Nephron (organoid): ENCODE results near the gene MAP4K1.

ENCODE experiments used
- H3K27ac Mint-ChIP-seq, 3 experiments: 2 replicates each; pipeline ENCODE4 v1.8.0; 2020; ENCODE audit warnings: mixed read lengths in 3 of 3, mild to moderate bottlenecking in 2 of 3, moderate library complexity in 1 of 3
- H3K27me3 Mint-ChIP-seq: 2 replicates; pipeline ENCODE4 v1.8.0; 2021; ENCODE audit warnings: low read depth, mild to moderate bottlenecking, moderate library complexity, mixed read lengths
- H3K36me3 Mint-ChIP-seq: 2 replicates; pipeline ENCODE4 v1.8.0; 2020; ENCODE audit warnings: low read depth, mixed read lengths
- H3K4me1 Mint-ChIP-seq: 2 replicates; pipeline ENCODE4 v1.8.0; 2020; ENCODE audit warnings: mixed read lengths
- H3K4me3 Mint-ChIP-seq, 3 experiments: 2 replicates each; pipeline ENCODE4 v1.8.0; 2020; ENCODE audit warnings: mild to moderate bottlenecking in 3 of 3, mixed read lengths in 3 of 3, moderate library complexity in 2 of 3
- H3K9me3 Mint-ChIP-seq: 2 replicates; pipeline ENCODE4 v1.8.0; 2020; ENCODE audit warnings: mixed read lengths
- TF ChIP-seq, protein P1 (sequence below), 3 experiments: fragments of 200-600 bp; sonication (generic); IDR thresholded peaks; one replicate each; pipeline ENCODE4 v1.5.0; 2021; ENCODE audit warnings: antibody characterized with exemption in 3 of 3; ENCODE audit not compliant: unreplicated experiment in 3 of 3

Gene MAP4K1

DNA sequence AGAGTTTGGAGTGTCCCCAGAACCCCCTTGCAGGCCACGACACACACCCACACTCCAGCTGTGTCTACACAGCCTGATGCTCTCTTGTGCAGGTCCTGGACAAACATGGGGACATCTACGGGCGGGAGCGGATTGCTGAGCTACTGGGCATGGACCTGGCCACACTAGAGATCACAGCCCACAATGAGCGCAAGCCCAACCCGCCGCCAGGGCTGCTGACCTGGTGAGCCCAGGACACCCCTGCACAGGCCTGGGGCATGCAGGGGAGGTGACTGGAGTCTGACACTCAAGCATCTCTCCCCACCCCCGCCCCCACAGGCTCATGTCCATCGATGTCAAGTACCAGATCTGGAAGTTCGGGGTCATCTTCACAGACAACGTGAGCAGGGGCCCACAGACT is 39.9 kb downstream of the MAP4K1 start:
- H3K27me3 Mint-ChIP-seq = no peaks in the 10 kb centered on the region
- H3K36me3 Mint-ChIP-seq = no peaks in the 10 kb centered on the region
- TF ChIP-seq, protein P1, sequence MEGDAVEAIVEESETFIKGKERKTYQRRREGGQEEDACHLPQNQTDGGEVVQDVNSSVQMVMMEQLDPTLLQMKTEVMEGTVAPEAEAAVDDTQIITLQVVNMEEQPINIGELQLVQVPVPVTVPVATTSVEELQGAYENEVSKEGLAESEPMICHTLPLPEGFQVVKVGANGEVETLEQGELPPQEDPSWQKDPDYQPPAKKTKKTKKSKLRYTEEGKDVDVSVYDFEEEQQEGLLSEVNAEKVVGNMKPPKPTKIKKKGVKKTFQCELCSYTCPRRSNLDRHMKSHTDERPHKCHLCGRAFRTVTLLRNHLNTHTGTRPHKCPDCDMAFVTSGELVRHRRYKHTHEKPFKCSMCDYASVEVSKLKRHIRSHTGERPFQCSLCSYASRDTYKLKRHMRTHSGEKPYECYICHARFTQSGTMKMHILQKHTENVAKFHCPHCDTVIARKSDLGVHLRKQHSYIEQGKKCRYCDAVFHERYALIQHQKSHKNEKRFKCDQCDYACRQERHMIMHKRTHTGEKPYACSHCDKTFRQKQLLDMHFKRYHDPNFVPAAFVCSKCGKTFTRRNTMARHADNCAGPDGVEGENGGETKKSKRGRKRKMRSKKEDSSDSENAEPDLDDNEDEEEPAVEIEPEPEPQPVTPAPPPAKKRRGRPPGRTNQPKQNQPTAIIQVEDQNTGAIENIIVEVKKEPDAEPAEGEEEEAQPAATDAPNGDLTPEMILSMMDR (IDR thresholded peaks at IDR 0.05; ENCODE audit: unreplicated experiment in 3 of 3) = no peak
- H3K9me3 Mint-ChIP-seq = no peaks in the 10 kb centered on the region
- H3K27ac Mint-ChIP-seq = no peak overlapping the region
- H3K4me1 Mint-ChIP-seq = no peaks in the 10 kb centered on the region
- no peak overlapping the region for H3K4me3 Mint-ChIP-seq

DNA sequence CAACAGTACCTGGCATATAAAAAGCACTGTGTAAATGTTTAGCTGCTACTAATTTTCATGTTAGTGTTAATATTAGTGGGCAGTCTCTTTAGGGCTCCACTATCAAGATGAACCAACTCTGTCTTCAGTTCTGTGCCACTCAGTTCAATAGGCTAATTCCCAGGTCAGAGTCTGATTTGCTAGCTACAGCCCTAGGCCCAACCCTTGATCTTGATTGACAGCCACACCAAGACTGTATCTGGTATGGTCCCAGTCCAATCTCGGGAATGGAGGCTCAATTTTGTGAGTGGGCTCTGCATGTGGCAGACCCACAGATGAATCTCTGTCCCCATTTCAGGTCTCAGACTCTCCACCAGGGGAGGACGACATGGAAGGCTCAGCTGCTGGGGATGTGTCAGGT is 46.1 kb downstream of the MAP4K1 start:
- Mint-ChIP-seq H3K9me3 (no peaks in the 10 kb centered on the region), H3K4me3 (no peak overlapping the region), H3K4me1 (no peaks in the 10 kb centered on the region), H3K27me3 (no peaks in the 10 kb centered on the region), H3K27ac (no peak overlapping the region), H3K36me3 (no peaks in the 10 kb centered on the region)
- TF ChIP-seq, protein P1 (IDR thresholded peaks at IDR 0.05; ENCODE audit: unreplicated experiment in 3 of 3) = no peak

DNA sequence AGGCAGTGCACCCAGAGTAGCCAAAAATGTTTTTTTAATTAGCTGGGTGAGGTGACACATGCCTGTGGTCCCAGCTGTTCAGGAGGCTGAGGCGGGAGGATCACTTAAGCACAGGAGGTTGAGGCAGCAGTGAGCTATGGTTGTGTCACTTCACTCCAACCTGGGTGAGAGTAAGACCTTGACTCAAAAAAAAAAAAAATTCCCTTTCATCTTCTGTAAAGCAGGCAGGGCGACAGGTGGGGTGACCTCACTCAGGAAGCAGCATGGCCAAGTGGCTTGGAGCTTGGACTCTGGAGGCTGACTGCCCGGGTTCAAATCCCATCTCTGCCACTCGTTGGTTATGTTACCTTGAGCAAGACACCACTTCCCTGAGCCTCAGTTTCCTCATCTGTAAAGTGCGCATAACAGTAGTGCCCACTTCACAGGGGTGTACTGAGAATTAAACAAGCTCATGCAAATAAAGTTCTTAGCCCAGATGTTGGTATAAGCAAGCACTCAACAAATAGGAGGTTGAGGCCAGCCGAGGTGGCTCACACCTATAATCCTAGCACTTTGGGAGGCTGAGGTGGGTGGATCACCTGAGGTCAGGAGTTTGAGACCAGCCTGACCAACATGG is 48.3 kb downstream of the MAP4K1 start:
- H3K27me3 Mint-ChIP-seq = no peaks in the 10 kb centered on the region
- TF ChIP-seq, protein P1 (IDR thresholded peaks at IDR 0.05; ENCODE audit: unreplicated experiment in 3 of 3) = no peak
- no peak overlapping the region for H3K27ac Mint-ChIP-seq
- H3K4me1 Mint-ChIP-seq = no peaks in the 10 kb centered on the region
- H3K36me3 Mint-ChIP-seq = no peaks in the 10 kb centered on the region
- no peak overlapping the region for H3K4me3 Mint-ChIP-seq
- no peaks in the 10 kb centered on the region for H3K9me3 Mint-ChIP-seq

DNA sequence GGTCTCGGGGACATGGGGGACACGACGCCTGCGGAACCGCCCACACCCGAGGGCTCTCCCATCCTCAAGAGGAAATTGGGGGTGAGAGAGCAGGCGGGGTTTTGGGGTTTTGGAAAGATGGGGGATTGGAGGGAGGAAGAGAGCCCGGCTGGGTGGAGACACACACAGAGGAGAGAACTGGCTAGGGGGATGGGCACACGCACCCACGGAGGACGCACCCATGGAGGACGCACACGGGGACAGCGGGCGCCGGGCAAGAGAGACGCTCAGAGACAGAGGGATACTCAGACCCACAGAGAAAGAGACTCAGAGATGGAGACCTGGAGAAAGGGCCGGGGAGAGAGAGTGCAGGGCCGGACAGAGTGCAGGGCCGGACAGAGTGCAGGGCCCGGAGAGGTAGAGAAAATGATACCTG is 52.1 kb downstream of the MAP4K1 start:
- Mint-ChIP-seq H3K27me3 (no peaks in the 10 kb centered on the region), H3K27ac (no peak overlapping the region), H3K36me3 (no peaks in the 10 kb centered on the region), H3K9me3 (no peaks in the 10 kb centered on the region), H3K4me1 (no peaks in the 10 kb centered on the region), H3K4me3 (no peak overlapping the region)
- TF ChIP-seq, protein P1 (IDR thresholded peaks at IDR 0.05; ENCODE audit: unreplicated experiment in 3 of 3) = no peak

DNA sequence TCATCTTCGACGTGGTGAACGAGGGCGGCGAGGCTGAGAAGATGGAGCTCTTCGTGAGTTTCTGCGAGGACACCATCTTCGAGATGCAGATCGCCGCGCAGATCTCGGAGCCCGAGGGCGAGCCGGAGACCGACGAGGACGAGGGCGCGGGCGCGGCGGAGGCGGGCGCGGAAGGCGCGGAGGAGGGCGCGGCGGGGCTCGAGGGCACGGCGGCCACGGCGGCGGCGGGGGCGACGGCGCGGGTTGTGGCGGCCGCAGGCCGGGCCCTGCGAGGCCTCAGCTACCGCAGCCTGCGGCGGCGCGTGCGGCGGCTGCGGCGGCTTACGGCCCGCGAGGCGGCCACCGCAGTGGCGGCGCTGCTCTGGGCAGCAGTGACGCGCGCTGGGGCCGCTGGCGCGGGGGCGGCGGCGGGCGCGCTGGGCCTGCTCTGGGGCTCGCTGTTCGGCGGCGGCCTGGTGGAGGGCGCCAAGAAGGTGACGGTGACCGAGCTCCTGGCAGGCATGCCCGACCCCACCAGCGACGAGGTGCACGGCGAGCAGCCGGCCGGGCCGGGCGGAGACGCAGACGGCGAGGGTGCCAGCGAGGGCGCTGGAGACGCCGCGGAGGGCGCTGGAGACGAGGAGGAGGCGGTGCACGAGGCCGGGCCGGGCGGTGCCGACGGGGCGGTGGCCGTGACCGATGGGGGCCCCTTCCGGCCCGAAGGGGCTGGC is 52.6 kb downstream of the MAP4K1 start:
- Mint-ChIP-seq H3K9me3 (no peaks in the 10 kb centered on the region), H3K27me3 (no peaks in the 10 kb centered on the region), H3K4me1 (no peaks in the 10 kb centered on the region), H3K36me3 (no peaks in the 10 kb centered on the region), H3K27ac (no peak overlapping the region), H3K4me3 (no peak overlapping the region)
- TF ChIP-seq, protein P1 (IDR thresholded peaks at IDR 0.05; ENCODE audit: unreplicated experiment in 3 of 3) = no peak

DNA sequence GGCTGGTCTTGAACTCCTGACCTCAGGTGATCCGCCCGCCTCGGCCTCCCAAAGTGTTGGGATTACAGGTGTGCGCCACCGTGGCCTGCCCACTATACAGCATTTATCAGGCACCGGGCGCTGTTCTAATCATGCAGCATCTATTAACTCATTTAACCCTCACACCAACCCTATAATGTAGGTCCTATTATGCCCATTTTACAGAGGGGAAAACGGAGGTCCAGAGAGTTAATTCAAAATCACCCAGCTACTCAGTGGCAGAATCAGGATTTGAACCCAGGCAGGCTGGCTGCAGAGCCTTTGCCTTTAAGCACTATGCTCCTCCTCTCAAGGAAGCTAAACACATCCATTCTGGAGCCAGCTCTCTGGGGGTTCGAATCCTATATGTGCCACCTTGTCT is 54.3 kb downstream of the MAP4K1 start:
- H3K9me3 Mint-ChIP-seq = no peaks in the 10 kb centered on the region
- TF ChIP-seq, protein P1 (IDR thresholded peaks at IDR 0.05; ENCODE audit: unreplicated experiment in 3 of 3) = no peak
- H3K4me3 Mint-ChIP-seq = no peak overlapping the region
- H3K27ac Mint-ChIP-seq = no peak overlapping the region
- H3K4me1 Mint-ChIP-seq = no peaks in the 10 kb centered on the region
- no peaks in the 10 kb centered on the region for H3K36me3 Mint-ChIP-seq
- no peaks in the 10 kb centered on the region for H3K27me3 Mint-ChIP-seq
